AG04449 (cell line): ENCODE measurements around the gene BCAS3.
"Not testable (repeated sequence)": the region's sequence is repeated elsewhere in the genome, so short reads cannot be mapped to it uniquely, and the experiment has no call there.

Experiments
- CTCF ChIA-PET: fragments of 350-600 bp; formaldehyde crosslinking; extraction: SDS; loops from one replicate; lab custom pipeline; 2021; ENCODE audit warnings: antibody characterized with exemption; lab: Yijun Ruan, JAX
- POLR2A ChIA-PET: fragments of 400-600, 350-600 bp; formaldehyde crosslinking; extraction: SDS; loops from one replicate; lab custom pipeline; 2020; ENCODE audit warnings: antibody characterized with exemption, inconsistent platforms; lab: Yijun Ruan, JAX
- DNase-seq: peaks from one replicate; pipeline ENCODE4 v3.0.0-alpha.2; 2010; ENCODE audit warnings: low read depth, low spot score
- H3K4me3 ChIP-seq: 2 replicates; pipeline ENCODE4 v1.5.1; 2011; ENCODE audit warnings: low read depth, mild to moderate bottlenecking, control low read depth, low read length
- CTCF ChIP-seq: IDR thresholded peaks from one replicate; pipeline ENCODE4 v1.5.1; 2011; ENCODE audit warnings: mild to moderate bottlenecking, moderate library complexity, low read length, control low read depth, inconsistent platforms; ENCODE audit not compliant: insufficient read depth; ENCODE audit errors: missing control alignments

Gene BCAS3

GRCh38 chr17:61237275-61237674 is 559.6 kb downstream of the BCAS3 start:
- POLR2A ChIA-PET = no interaction called here
- TF ChIP-seq CTCF = no peak
- H3K4me3 ChIP-seq = no peak overlapping the region
- DNase-seq = no peak
- CTCF ChIA-PET = interaction anchor here (1.0 kb wide), 1 partner anchor 49 kb away, joined by 3 read pairs; no protein-coding TSS in a partner anchor

GRCh38 chr17:61238455-61238933 is 560.8 kb downstream of the BCAS3 start:
- no peak for DNase-seq
- ChIA-PET CTCF (interaction anchor here (2.8 kb wide), 1 partner anchor 151 kb away, joined by 6 read pairs; no protein-coding TSS in a partner anchor), POLR2A (no interaction called here)
- H3K4me3 ChIP-seq = no peak overlapping the region
- no peak for TF ChIP-seq CTCF

- no peak overlapping the region for H3K4me3 ChIP-seq
- no peak for DNase-seq
- ChIA-PET CTCF (interaction anchor here (2.8 kb wide), 1 partner anchor 150 kb away, joined by 6 read pairs; no protein-coding TSS in a partner anchor), POLR2A (no interaction called here)
- TF ChIP-seq CTCF = no peak
Observed at GRCh38 chr17:61239327-61239726, 561.7 kb downstream of the BCAS3 start.

DNA sequence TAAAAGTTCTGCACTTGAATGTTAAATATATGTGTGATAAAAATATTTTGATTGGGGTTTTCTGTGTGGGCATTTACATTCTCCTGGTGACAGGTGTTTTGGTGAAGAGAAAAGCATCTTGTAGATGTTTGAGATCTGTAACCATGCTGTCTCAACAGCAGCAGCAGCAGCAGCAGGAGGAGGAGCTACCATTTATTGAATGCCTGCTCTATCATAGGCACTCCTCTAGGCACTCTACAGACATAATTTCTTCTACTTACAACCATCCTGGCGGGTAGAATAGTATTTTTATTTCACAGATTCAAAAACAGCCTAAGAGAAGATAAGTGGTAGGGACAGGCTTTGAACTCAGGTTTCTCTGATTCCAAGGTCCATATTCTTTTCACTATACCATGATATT is 562.3 kb downstream of the BCAS3 start:
- H3K4me3 ChIP-seq = no peak overlapping the region
- ChIA-PET POLR2A (no interaction called here), CTCF (interaction anchor here (2.8 kb wide), 1 partner anchor 149 kb away, joined by 6 read pairs; no protein-coding TSS in a partner anchor)
- no peak for TF ChIP-seq CTCF
- no peak for DNase-seq

DNA sequence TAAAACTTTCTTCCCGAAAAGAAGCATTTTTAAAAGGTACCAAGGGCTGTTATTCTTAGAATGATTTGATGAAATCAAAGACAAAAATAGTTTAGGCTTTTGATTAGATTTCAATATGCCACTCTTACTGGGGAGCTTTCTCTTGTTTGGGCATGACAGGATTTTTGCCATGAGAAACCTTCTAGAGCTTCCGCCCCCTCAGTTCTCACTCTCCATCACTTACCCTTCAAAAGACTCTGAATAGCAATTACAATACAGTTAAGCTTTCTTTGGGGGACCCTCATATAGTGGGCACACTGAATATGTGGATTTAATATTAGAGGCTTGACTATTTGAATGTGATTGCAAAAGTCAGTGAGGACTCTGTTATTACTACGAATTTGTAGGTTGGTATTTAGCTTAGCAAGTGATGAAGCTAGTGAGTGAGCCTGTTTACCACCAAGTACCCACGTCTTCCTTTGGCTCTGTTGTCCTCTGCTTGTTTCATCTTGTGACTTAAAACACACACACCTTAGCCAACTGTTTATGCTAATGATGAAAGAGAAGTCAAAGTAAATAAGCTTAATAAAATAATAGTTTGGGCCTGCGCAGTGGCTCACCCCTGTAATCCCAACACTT is 563.3 kb downstream of the BCAS3 start:
- no peak for DNase-seq
- ChIA-PET POLR2A (no interaction called here), CTCF (interaction anchor here (1.0 to 2.8 kb wide), 2 partner anchors 10 to 148 kb away, joined by 3 to 6 read pairs; no protein-coding TSS in a partner anchor)
- no peak overlapping the region for H3K4me3 ChIP-seq
- no peak for TF ChIP-seq CTCF

GRCh38 chr17:61244988-61245387 is 567.3 kb downstream of the BCAS3 start:
- POLR2A ChIA-PET = interaction anchor here (0.6 kb wide), 1 partner anchor 337 kb away, joined by 3 read pairs; no protein-coding TSS in a partner anchor
- CTCF ChIA-PET, H3K4me3 ChIP-seq, DNase-seq: not testable (repeated sequence)
